GM10847 (cell line): ENCODE data around the gene C1orf159.

Experiments used
- POLR2A ChIP-seq: IDR thresholded peaks from 2 replicates; pipeline ENCODE4 v1.6.1; 2011; ENCODE audit not compliant: insufficient read length; ENCODE audit errors: extremely low read depth

Gene C1orf159

DNA sequence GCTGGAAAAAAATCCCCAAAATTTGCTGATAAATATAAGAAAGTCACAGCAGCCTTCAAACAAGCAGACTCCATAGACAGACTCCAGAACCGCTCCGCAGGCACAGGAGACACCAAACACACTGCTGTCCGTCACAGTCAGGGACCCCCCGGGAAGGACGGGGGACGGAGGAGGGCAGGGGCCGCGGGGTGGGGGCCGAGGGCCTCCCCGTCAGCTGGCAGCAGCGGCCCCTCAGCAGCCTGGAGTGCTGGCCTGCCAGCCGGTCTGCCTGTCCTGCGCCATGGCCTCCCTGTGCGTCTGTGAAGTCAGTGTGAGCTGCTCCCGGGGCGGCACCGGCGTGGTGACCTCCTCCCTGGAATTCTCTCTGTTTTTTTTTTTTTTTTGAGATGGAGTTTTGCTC lies 10.1 kb upstream of the C1orf159 start:
- no peak for TF ChIP-seq POLR2A

GRCh38 chr1:1124786-1125642 lies 9.1 kb upstream of the C1orf159 start:
- no peak for TF ChIP-seq POLR2A

GRCh38 chr1:1124508-1124785 lies 8.6 kb upstream of the C1orf159 start:
- TF ChIP-seq POLR2A = no peak

DNA sequence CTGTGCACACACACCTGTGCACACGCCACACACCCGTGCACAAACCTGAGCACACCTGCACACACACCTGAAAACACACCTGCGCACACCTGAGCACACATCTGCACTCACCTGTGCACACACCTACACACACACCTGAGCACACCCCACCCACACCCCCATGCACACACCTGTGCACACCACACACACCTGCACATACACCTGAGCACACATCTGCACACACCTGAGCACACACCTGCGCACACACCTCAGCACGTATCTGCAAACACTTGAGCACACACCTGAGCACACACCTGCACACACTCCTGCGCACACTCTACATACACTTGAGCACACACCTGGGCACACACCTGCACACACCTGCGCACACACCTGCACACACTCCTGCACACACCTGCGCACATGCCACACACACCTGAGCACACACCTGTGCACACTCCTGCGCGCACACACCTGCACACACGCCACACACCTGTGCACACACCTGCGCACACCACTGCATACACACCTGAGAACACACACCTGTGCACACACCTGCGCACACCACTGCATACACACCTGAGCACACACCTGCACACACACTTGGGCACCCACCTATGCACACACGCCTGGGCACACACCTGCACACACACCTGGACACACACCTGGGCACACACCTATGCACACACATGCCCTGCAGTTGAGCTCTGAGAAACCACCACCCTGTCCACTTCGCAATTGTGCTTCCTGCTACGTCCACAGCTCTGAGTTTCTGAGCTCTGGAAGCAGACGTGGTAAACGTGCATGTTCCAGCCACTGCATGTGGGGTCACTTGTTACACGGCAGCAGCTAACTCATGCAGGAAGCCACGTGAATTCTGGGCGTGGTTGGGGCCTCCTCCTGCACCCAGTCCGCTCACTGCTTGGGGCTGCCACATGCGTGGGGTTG lies 8.0 kb upstream of the C1orf159 start:
- TF ChIP-seq POLR2A = no peak

- TF ChIP-seq POLR2A = no peak
These were observed 7.1 kb upstream of the C1orf159 start for GRCh38 chr1:1122981-1123480.

- no peak for TF ChIP-seq POLR2A
These were observed 6.4 kb upstream of the C1orf159 start for GRCh38 chr1:1122078-1122811.

DNA sequence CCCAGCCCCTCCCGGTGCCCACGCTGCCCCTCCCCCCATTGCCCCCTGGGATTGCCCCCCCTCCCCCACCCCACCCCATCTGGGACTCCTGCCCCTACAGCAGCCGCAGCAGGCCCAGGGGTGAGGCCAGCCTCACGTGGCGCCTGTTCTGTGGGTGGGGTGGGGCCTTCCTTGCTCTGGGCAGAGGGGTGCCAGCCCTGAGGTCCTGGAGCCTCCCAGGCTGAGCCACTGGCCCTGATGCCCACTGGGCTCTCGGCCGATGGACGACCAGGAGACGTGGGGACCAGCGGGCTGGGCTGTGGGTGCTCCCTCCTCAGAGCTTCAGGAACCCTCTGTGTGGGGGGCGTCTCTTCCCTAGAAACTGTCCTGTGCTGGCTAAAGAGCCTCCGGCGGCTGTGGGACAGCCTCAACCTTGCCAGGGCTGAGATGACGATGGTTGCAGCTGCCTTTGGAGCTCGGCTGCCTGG lies 5.8 kb upstream of the C1orf159 start:
- TF ChIP-seq POLR2A = no peak

DNA sequence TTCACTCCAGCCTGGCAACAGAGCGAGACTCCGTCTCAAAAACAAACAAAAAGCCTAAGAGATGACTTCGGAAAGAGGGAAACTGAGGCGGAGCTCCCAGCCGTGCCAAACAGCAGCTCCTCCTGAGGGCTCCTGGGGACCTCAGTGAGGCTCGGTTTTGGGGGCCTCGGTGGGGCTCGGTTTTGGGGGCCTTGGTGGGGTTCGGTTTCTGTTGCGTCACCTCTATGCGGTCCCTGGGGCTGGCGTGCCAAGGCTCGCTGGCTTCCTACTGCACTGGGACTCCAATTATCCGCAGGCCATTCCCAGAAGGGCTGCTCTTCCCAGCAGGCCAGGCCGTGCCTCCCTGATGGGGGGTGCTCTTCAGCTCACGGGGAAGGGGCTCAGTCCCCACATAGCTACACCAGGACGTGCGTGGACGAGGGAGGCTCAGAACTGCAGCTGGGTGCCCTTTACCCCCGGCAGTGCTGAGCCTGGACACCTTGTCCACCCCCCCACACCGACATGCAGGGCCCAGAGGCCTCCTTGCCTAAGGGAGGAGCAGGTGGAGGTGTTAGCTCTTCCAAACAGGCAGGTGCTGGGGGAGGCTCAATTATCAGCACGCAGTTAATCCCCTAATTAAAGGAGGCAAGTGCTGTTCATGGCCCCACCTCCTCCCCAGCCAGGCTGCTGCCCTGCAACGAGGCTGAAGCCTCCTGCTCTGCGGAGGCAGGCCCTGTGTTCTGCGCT lies 5.1 kb upstream of the C1orf159 start:
- TF ChIP-seq POLR2A = no peak

DNA sequence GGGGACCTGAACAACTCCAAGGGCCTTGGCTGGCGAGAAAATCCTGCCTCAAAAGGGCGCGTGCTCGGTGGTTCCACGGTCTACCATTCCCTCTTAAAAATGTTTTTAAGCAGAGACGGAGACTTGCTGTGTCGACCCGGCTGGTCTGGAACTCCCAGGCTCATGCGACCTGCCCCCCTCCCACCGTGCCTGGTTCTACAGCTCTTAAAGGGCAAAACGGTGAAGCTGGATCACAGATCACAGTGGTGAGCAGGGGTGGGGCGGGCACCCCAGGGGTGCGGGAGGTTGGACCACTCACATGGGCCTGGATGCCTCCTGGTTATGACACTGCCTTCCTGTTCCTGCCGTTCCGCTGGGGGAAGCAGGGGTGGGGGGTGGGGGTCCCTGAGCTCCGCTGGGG lies 4.2 kb upstream of the C1orf159 start:
- no peak for TF ChIP-seq POLR2A

DNA sequence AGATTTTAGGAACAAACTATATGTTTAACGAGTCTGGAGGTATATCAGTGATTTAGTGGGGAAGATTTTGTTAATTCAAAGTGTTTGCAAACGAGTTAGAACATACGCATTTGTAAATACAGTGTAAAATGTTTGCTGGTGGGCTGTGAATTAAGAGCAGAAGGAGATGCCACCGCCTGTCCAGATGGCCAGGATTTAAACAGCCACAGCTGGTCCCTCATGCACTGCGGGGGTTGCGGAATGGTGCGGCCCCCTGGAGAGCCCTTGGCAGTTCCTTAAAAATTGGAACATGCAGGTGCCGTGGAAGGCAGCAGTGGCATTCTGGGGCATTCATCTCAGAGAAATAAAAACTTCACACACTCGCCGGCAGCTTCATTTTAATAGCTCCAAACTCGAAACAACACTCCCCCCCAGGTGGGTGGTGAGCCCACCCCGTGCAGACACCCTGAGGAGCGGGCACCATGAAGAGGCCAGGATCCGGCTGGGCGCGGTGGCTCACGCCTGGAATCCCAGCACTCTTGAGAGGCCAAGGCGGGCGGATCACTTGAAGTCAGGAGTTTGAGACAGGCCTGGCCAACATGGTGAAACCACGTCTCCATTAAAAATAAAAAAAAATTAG lies 3.5 kb upstream of the C1orf159 start:
- TF ChIP-seq POLR2A = no peak

- TF ChIP-seq POLR2A = no peak
These were observed 3.0 kb upstream of the C1orf159 start for GRCh38 chr1:1118876-1119220.

DNA sequence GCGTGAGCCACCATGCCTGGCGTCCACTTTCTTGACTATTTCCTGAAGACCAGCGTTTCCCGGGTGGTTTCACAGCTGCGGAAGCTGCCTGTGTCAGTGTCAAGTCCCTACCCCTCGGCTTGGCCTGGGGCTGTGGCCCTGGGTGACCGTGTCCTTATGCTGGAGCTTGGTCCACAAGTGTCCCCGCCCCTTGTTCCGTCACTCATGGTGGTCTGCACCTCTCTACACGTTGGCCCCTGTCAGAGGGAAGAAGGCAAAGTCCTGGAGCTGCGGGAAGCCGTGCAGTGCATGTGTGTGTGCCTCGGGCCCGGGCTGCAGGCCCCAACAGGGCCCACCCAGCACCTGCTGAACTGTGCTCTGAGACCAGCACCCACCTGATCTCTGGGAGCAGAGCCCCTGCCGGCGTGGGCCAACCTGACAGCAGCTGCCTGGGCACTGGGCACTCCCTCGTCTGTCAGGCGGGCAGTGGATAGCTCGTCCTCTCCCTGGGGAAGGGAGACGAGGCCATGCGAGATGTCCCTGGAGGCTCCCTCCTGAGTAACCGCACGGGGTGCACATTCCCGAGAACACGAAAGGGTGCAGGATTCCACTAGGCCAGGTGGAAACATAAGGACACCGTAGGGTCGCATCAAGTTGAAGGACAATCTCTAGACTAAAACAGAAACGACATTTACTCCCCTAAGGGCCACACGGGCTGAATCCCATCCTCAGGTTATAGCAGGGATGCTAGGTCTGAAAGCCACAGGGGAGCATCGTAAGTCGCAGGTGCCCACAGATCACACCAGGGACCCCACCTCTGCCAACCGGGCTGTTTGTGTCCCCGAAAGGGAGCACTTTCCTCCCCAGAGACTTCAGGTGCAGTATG lies 2.4 kb upstream of the C1orf159 start:
- no peak for TF ChIP-seq POLR2A

- no peak for TF ChIP-seq POLR2A
These were observed 1.6 kb upstream of the C1orf159 start for GRCh38 chr1:1117469-1117831.
